LoVo (cell line): ENCODE measurements around the gene CDK5R1.
"Not testable (repeated sequence)": the region's sequence is repeated elsewhere in the genome, so short reads cannot be mapped to it uniquely, and the experiment has no call there.

Experiments
- DNase-seq: peaks from one replicate; pipeline ENCODE4 v3.0.0-alpha.2; 2016; ENCODE audit warnings: low spot score

The CDK5R1 gene

GRCh38 chr17:32516940-32517701 lies 30.3 kb downstream of the CDK5R1 start:
- DNase-seq = no peak

GRCh38 chr17:32517982-32518381 lies 31.2 kb downstream of the CDK5R1 start:
- DNase-seq = no peak

GRCh38 chr17:32518646-32519227 lies 31.9 kb downstream of the CDK5R1 start:
- no peak for DNase-seq

GRCh38 chr17:32519228-32520103 lies 32.7 kb downstream of the CDK5R1 start:
- no peak for DNase-seq

- DNase-seq = no peak
Measured at GRCh38 chr17:32520104-32520701, 33.4 kb downstream of the CDK5R1 start.

GRCh38 chr17:32520737-32521404 lies 34.1 kb downstream of the CDK5R1 start:
- DNase-seq = no peak

GRCh38 chr17:32523017-32523680 lies 36.4 kb downstream of the CDK5R1 start:
- no peak for DNase-seq

GRCh38 chr17:32523827-32524552 lies 37.2 kb downstream of the CDK5R1 start:
- no peak for DNase-seq

GRCh38 chr17:32524553-32524880 lies 37.7 kb downstream of the CDK5R1 start:
- not testable (repeated sequence) for DNase-seq

- no peak for DNase-seq
Measured at GRCh38 chr17:32525122-32525521, 38.3 kb downstream of the CDK5R1 start.

GRCh38 chr17:32527146-32527545 lies 40.4 kb downstream of the CDK5R1 start:
- no peak for DNase-seq

- DNase-seq = no peak
Measured at GRCh38 chr17:32528825-32529224, 42.0 kb downstream of the CDK5R1 start.

GRCh38 chr17:32529604-32530003 lies 42.8 kb downstream of the CDK5R1 start:
- no peak for DNase-seq

GRCh38 chr17:32533296-32533695 lies 46.5 kb downstream of the CDK5R1 start:
- no peak for DNase-seq

GRCh38 chr17:32536736-32537643 lies 50.2 kb downstream of the CDK5R1 start:
- no peak for DNase-seq
